Measurements from ENCODE around the gene SDR39U1.

GRCh38 chr14:24415421-24416253 is 26.9 kb downstream of the SDR39U1 start:
- no peak for TF ChIP-seq CTCF (IDR thresholded peaks at IDR 0.05)
- TF ChIP-seq SP1 (CRISPR knock-in tag; conservative IDR thresholded peaks at IDR 0.05), result no peak
- TF ChIP-seq E2F5 (CRISPR knock-in tag; IDR thresholded peaks at IDR 0.05), result no peak
- no peak for TF ChIP-seq KAT7 (CRISPR knock-in tag; IDR thresholded peaks at IDR 0.05; ENCODE audit: borderline replicate concordance)
- no peak for TF ChIP-seq E2F4 (CRISPR knock-in tag; IDR thresholded peaks at IDR 0.05; ENCODE audit: borderline replicate concordance, low read depth)
- no peak for TF ChIP-seq ATF3 (CRISPR knock-in tag; conservative IDR thresholded peaks at IDR 0.05)
- TF ChIP-seq NFYB (CRISPR knock-in tag; conservative IDR thresholded peaks at IDR 0.05; ENCODE audit: low read depth), result no peak
- no peak for TF ChIP-seq ZNF121 (CRISPR knock-in tag; IDR thresholded peaks at IDR 0.05)
- no peak for TF ChIP-seq USF2 (CRISPR knock-in tag; IDR thresholded peaks at IDR 0.05)
- no peak for TF ChIP-seq HMGXB4 (CRISPR knock-in tag; IDR thresholded peaks at IDR 0.05)
- no peak for TF ChIP-seq NR2C2 (CRISPR knock-in tag; IDR thresholded peaks at IDR 0.05)
- no peak for TF ChIP-seq SOX15 (CRISPR knock-in tag; IDR thresholded peaks at IDR 0.05)
- no peak for TF ChIP-seq JAZF1 (CRISPR knock-in tag; IDR thresholded peaks at IDR 0.05)

All from WTC11 (cell line).